Esophagus muscularis mucosa (tissue), 4 donors: ENCODE measurements around the gene ALDOB. TPM values are rescaled to one million over a fixed set of nuclear protein-coding genes. Genes with fewer than 3 reads are reported as not detected.
A peak's percentile ranks its signal among the peaks of the same experiment; 100 is the strongest.

ENCODE experiments used
- DNase-seq: peaks from one replicate; pipeline ENCODE4 v3.0.0-alpha.2; 2017; ENCODE audit errors: extremely low spot score
- H3K27ac ChIP-seq, 4 donors: fragments of 200-600 bp; sonication (generic); replicated peaks in 1 of 4; 1 replicate in 3 of 4; 2 replicates in 1 of 4; pipeline ENCODE4 v1.5.1; 2016 to 2019; ENCODE audit warnings: mild to moderate bottlenecking in 1 of 4
- H3K27me3 ChIP-seq, 4 donors: fragments of 200-600 bp; sonication (generic); one replicate each; pipeline versions ENCODE4 v1.5.1 to v1.6.0; 2016 to 2019
- H3K36me3 ChIP-seq, 4 donors: fragments of 200-600 bp; sonication (generic); one replicate each; pipeline ENCODE4 v1.5.1; 2016 to 2019
- H3K4me1 ChIP-seq, 4 donors: fragments of 200-600 bp; sonication (generic); one replicate each; pipeline ENCODE4 v1.5.1; 2016 to 2019
- H3K4me3 ChIP-seq, 4 donors: fragments of 200-600 bp; sonication (generic); 1 replicate in 2 of 4; 2 replicates in 2 of 4; pipeline ENCODE4 v1.5.1; 2016 to 2019; ENCODE audit warnings: mild to moderate bottlenecking in 4 of 4, moderate library complexity in 1 of 4
- H3K9me3 ChIP-seq, 4 donors: fragments of 200-600 bp; sonication (generic); 1 replicate in 3 of 4; 2 replicates in 1 of 4; pipeline ENCODE4 v1.5.1; 2016 to 2019
- CTCF ChIP-seq, 3 experiments: fragments of 200-600 bp in 2 of 3; fragments of 450-650 bp in 1 of 3; sonication (generic) in 2 of 3; IDR thresholded peaks; one replicate each; pipeline ENCODE4 v1.5.1; 2017 to 2019; ENCODE audit warnings: antibody characterized with exemption in 3 of 3, mild to moderate bottlenecking in 2 of 3, moderate library complexity in 1 of 3
- EP300 ChIP-seq: sonication (generic); formaldehyde crosslinking; IDR thresholded peaks from one replicate; pipeline ENCODE4 v1.6.1; 2017; ENCODE audit warnings: antibody characterized with exemption
- POLR2A ChIP-seq: fragments of 450-650 bp; IDR thresholded peaks from one replicate; pipeline ENCODE4 v1.6.1; 2017; ENCODE audit warnings: antibody characterized with exemption, moderate library complexity, mild to moderate bottlenecking, low read depth
- POLR2AphosphoS5 ChIP-seq, 2 donors: sonication (generic); formaldehyde crosslinking; IDR thresholded peaks; one replicate each; pipeline ENCODE4 v1.6.1; 2017; ENCODE audit warnings: antibody characterized with exemption in 2 of 2
- WGBS: methylation state at CpG from one replicate; pipeline ENCODE4 v1.1.5; 2018; 5-methylcytosine and 5-hydroxymethylcytosine counted together
- intact Hi-C: fragments of 100-400 bp; cut with DNase I; formaldehyde crosslinking; loops from one replicate; pipeline ENCODE4 v1.15.1; 2023
- total RNA-seq, 4 donors: library from RNA; depleted of rRNA; stranded (reverse); fragments of >200 nt; gene quantifications; one replicate each; pipeline versions ENCODE4 v1.1.0 to v1.2.1, GENCODE V29; 2016

The ALDOB gene
- total RNA-seq, 4 donors from 2014 or later: 0.23 to 0.33 TPM; not detected in 2

- H3K36me3 ChIP-seq: peaks cover 0 to 22% (median 10%) of the 10 kb centered on the region in 4 donors
- WGBS: 74% methylated on average over 2 of the region's 2 CpGs
- no peak overlapping the region for H3K4me3 ChIP-seq
- H3K27ac ChIP-seq: no peak overlapping the region
- no peaks in the 10 kb centered on the region for H3K27me3 ChIP-seq
- H3K9me3 ChIP-seq: no peaks in the 10 kb centered on the region
- DNase-seq: no peak
- no peaks in the 10 kb centered on the region for H3K4me1 ChIP-seq
- TF ChIP-seq POLR2AphosphoS5 (IDR thresholded peaks at IDR 0.05) (no peak), CTCF (IDR thresholded peaks at IDR 0.05) (no peak), EP300 (no peak), POLR2A (no peak)
- intact Hi-C loops: no loop called here
Measured at GRCh38 chr9:101469026-101469425, 33.5 kb upstream of the ALDOB start.

- no peak for DNase-seq
- no peak overlapping the region for H3K4me3 ChIP-seq
- intact Hi-C loops: no loop called here
- no peaks in the 10 kb centered on the region for H3K4me1 ChIP-seq
- no peak overlapping the region for H3K27ac ChIP-seq
- H3K36me3 ChIP-seq: peaks cover 0 to 14% (median 5%) of the 10 kb centered on the region in 4 donors
- no peaks in the 10 kb centered on the region for H3K27me3 ChIP-seq
- no peaks in the 10 kb centered on the region for H3K9me3 ChIP-seq
- 94% methylated on average over 1 of the region's 1 CpG for WGBS
- no peak for TF ChIP-seq POLR2AphosphoS5 (IDR thresholded peaks at IDR 0.05)
- TF ChIP-seq CTCF (IDR thresholded peaks at IDR 0.05): no peak
- TF ChIP-seq POLR2A: no peak
- no peak for TF ChIP-seq EP300
Measured at GRCh38 chr9:101468116-101468515, 32.5 kb upstream of the ALDOB start.

- TF ChIP-seq EP300 (no peak), POLR2AphosphoS5 (IDR thresholded peaks at IDR 0.05) (no peak), POLR2A (no peak), CTCF (IDR thresholded peaks at IDR 0.05) (no peak)
- intact Hi-C loops: no loop called here
- 86% methylated on average over 3 of the region's 3 CpGs for WGBS
- Histone ChIP-seq H3K36me3 (peaks cover 0 to 11% (median 5%) of the 10 kb centered on the region in 4 donors), H3K9me3 (no peaks in the 10 kb centered on the region), H3K4me3 (no peak overlapping the region), H3K27ac (no peak overlapping the region), H3K27me3 (no peaks in the 10 kb centered on the region), H3K4me1 (no peaks in the 10 kb centered on the region)
- DNase-seq: no peak
Measured at GRCh38 chr9:101467690-101468089, 32.1 kb upstream of the ALDOB start.

- no peaks in the 10 kb centered on the region for H3K4me1 ChIP-seq
- H3K27ac ChIP-seq: no peak overlapping the region
- H3K9me3 ChIP-seq: no peaks in the 10 kb centered on the region
- intact Hi-C loops: no loop called here
- H3K4me3 ChIP-seq: no peak overlapping the region
- WGBS: 80% methylated on average over 2 of the region's 2 CpGs
- DNase-seq: no peak
- no peak for TF ChIP-seq CTCF (IDR thresholded peaks at IDR 0.05)
- no peaks in the 10 kb centered on the region for H3K27me3 ChIP-seq
- peaks cover 0 to 5% (median 1%) of the 10 kb centered on the region in 4 donors for H3K36me3 ChIP-seq
Measured at GRCh38 chr9:101466863-101467262, 31.3 kb upstream of the ALDOB start.

- Histone ChIP-seq H3K36me3 (no peaks in the 10 kb centered on the region), H3K27ac (no peak overlapping the region), H3K4me3 (no peak overlapping the region), H3K27me3 (no peaks in the 10 kb centered on the region), H3K4me1 (no peaks in the 10 kb centered on the region), H3K9me3 (no peaks in the 10 kb centered on the region)
- WGBS: 43% methylated on average over 6 of the region's 6 CpGs
- DNase-seq: no peak
- no peak for TF ChIP-seq POLR2AphosphoS5 (IDR thresholded peaks at IDR 0.05)
- TF ChIP-seq CTCF (IDR thresholded peaks at IDR 0.05): peak; percentile 20 to 35 (median 21)
- intact Hi-C loops: no loop called here
Measured at GRCh38 chr9:101465326-101465915, 29.8 kb upstream of the ALDOB start.
